HG03575 (cell line): Measurements from ENCODE around the gene ANKIB1.
"Not testable (repeated sequence)": the region's sequence is repeated elsewhere in the genome, so short reads cannot be mapped to it uniquely, and the experiment has no call there.

Experiments used
- ATAC-seq: cut with Tn5 transposase; IDR thresholded peaks from one replicate; pipeline ENCODE4 v1.9.1; 2021; ENCODE audit not compliant: unreplicated experiment, insufficient number of reproducible peaks, low FRiP score; ENCODE audit errors: extremely low read depth

ANKIB1 gene

DNA sequence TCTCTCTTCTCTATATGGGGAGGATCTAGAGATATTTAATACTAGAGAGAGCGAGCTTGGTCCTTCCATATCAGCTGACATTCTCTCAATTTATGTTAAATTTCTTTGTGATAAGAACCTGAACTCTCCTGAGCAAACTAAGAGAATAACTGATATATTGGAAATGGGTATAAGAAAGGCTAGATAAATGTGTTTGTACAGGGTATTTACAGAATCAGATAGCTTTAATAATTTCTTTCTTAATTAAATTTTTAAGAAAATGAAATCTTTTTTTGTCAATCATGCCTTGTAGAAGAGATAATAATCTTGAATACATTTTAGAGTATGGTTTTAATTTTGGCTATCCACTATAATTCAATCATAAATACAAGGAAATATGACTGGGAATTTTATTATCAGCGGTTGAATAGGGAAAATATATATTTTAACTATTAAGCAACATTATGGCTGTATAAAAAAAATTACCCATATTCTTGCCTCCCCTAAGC lies 58.7 kb downstream of the ANKIB1 start:
- no peak for ATAC-seq

GRCh38 chr7:92306153-92306552 lies 60.4 kb downstream of the ANKIB1 start:
- ATAC-seq = no peak

- no peak for ATAC-seq
Observed at GRCh38 chr7:92313055-92313454, 67.3 kb downstream of the ANKIB1 start.

DNA sequence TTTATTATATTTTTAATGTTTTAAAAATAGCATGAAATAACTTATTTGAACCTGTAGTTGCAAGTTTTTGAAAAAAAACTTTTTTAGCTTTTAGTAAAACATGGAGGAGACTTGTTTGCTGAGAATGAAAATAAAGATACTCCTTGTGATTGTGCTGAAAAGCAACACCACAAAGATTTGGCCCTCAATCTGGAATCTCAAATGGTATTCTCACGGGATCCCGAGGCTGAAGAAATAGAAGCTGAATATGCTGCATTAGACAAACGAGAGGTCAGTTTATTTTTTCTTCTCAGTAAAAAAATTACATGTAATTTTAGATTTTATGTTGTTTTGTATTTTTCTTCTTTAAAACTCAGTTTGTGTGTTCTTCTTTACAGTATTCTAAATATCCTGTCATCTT lies 73.5 kb downstream of the ANKIB1 start:
- ATAC-seq = no peak

GRCh38 chr7:92325173-92325572 lies 79.4 kb downstream of the ANKIB1 start:
- no peak for ATAC-seq

- no peak for ATAC-seq
Observed at GRCh38 chr7:92325858-92326257, 80.1 kb downstream of the ANKIB1 start.

GRCh38 chr7:92330835-92331438 lies 85.2 kb downstream of the ANKIB1 start:
- no peak for ATAC-seq

DNA sequence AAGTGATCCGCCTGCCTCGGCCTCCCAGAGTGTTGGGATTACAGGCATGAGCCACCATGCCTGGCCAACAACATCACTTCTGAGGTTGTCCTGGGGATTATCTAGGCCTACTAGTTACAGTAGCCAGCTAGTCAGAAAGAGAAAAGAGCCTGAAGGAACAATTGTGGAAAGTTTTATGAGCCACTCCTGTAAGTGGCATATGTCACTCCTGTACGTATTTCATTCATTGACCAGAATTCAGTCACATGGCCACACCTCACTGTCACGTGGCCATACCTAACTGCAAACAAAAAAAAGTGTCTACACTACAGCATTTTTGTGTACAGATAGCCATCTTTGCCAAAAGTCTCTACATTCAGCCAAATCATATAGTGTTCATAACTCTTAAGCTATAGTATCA lies 85.7 kb downstream of the ANKIB1 start:
- no peak for ATAC-seq

GRCh38 chr7:92332782-92333181 lies 87.0 kb downstream of the ANKIB1 start:
- no peak for ATAC-seq

DNA sequence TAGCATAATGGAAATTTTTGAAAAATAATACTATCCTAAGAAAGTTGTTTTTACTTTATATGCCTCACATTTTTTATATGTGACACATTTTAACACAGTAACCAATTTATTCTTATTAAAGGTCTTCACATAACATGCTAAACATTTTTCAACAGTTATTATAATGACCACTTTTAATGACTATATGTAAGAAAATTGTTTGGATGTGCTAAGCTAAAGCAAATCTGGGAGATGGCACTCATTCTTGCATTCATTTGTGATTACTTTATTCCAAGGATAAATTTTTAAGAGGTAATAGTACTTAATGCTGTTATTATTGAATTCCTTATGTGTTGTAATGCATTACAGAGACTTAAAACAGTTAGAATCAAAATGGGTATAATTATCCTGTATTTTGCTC lies 88.1 kb downstream of the ANKIB1 start:
- no peak for ATAC-seq

GRCh38 chr7:92335574-92335973 lies 89.8 kb downstream of the ANKIB1 start:
- no peak for ATAC-seq

DNA sequence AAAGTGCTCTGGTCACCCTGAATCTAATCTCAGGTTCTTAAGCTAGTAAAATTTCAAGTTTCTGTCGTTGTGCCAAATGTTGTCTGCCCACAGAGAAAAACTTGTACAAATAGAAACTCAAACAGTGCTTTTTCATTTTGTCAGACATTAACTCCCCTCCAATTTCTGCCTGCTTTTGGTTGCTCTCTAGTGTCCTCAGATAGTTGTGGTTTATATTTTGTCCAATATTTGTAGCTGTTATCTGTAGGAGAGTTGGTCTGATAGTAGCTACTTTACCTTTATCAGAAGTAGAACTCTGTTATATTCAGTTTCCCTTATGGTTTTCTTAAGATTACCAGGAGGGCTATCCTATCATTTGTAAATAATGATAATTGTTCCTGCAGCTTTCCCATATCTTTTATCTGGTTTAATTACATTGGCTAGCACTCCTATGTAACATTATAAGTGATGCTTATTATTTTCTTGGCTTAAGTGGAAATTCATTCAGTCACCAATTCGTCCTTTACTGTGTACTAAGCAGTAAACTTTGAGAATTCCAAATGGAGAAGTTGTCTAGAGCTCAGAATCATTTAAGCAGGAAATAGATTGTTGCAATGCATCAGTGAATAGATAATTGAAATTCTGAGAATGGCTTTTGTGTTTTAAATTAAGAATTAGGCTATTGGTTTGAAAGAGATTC lies 91.0 kb downstream of the ANKIB1 start:
- ATAC-seq = no peak

- ATAC-seq = no peak
Observed at GRCh38 chr7:92340016-92340415, 94.2 kb downstream of the ANKIB1 start.

GRCh38 chr7:92343714-92344113 lies 97.9 kb downstream of the ANKIB1 start:
- ATAC-seq = no peak

DNA sequence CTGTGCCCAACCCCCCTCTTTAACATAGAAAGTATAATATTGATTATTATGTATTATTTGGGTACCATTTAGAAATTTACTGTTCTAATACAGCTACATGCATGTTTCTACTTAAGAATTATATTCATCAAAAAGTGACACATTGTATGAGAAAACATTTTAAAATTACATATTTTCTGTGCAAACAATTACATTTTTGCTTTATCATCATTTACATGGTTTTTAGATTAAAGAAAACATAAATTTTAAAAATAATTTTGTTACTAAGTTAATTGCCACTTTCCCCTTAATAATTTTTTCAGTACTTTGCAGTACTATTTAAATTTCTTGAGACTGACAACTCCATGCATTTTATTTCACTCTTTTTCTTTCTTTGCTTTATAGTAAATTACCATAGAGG lies 106.2 kb downstream of the ANKIB1 start:
- ATAC-seq = no peak

GRCh38 chr7:92354214-92354613 lies 108.4 kb downstream of the ANKIB1 start:
- ATAC-seq = no peak

- ATAC-seq = no peak
Observed at GRCh38 chr7:92356406-92356805, 110.6 kb downstream of the ANKIB1 start.

GRCh38 chr7:92357260-92357659 lies 111.5 kb downstream of the ANKIB1 start:
- ATAC-seq = no peak

DNA sequence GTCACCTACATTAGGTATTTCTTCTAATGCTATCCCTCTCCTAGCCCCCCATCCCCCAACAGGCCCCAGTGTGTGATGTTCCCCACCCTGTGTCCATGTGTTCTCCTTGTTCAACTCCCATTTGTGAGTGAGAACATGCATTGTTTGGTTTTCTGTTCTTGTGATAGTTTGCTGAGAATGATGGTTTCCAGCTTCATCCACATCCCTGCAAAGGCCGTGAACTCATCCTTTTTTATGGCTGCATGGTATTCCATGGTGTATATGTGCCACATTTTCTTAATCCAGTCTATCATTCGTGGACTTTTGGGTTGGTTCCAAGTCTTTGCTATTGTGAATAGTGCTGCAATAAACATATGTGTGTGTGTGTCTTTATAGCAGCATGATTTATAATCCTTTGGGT lies 113.4 kb downstream of the ANKIB1 start:
- ATAC-seq = not testable (repeated sequence)

GRCh38 chr7:92359801-92360200 lies 114.0 kb downstream of the ANKIB1 start:
- no peak for ATAC-seq

GRCh38 chr7:92360387-92360786 lies 114.6 kb downstream of the ANKIB1 start:
- ATAC-seq = no peak
